ENCODE results near the gene OTOF.

Gene OTOF

GRCh38 chr2:26477911-26478253 lies at the start of gene OTOF:
TSS of gene OTOF (minus strand) at chr2:26478124.
- peak; percentile 41 for DNase-seq (ENCODE audit: low spot score)

GRCh38 chr2:26526589-26526988 lies 48.7 kb upstream of the OTOF start:
- DNase-seq (ENCODE audit: low spot score): no peak

DNA sequence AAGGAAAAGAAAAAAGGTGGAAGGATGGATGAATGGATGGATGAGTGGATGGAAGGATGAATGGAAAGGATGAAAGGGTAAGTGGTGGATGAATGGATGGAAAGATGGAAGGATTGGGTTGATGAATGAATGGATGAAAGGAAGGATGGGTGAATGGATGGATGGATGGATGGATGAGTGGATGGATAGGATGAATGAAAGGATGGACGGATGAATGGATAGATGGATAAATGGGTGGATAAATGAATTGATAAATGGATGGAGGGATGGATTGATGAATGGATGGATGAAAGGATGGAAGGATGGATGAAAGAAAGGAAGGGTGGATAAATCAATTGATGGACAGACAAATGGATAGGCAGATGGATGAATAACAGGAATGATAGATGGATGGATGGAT lies 48.2 kb upstream of the OTOF start:
- DNase-seq (ENCODE audit: low spot score): no peak

DNA sequence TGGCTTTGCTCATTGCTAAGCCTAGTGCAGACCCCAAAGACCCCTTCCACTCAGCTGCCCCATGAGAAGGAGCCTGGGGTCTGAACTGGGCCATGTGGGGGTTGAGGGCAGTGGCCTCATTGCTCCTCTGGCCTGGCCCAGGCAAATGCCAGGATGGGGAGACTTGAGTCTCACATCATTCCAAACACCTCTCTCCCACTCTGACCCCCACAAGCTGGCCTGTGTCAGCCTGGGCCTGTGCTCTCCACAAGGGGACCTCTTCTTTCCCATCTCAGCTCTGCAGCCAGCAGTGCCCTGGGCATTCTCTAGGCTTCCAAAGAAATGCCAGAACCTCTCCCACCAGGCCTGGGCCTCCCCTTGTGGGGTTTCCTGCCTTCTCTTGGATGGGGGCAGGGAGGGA lies 45.8 kb upstream of the OTOF start:
- DNase-seq (ENCODE audit: low spot score): no peak

- DNase-seq (ENCODE audit: low spot score): no peak
Observed at GRCh38 chr2:26522751-26523171, 44.8 kb upstream of the OTOF start.

DNA sequence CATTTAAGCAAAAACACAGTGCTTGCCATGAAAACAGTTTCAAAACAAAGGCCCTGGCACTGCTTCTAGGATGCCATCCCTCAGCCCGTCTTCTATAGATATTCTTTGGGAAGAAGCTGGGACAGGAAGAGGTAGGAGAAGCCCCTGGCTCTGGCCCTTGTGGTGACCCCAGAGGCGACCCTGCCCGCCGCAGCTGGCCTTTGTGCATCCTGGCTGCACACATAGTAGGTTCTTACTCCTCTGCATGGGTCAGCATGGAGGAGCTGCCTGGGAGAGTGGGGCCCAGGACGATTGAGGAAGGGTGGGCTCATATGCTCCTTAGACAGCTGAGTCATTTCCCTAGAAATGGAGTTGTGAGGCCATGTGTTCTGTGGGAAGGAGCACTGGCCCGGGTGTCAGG lies 44.4 kb upstream of the OTOF start:
- DNase-seq (ENCODE audit: low spot score): no peak

DNA sequence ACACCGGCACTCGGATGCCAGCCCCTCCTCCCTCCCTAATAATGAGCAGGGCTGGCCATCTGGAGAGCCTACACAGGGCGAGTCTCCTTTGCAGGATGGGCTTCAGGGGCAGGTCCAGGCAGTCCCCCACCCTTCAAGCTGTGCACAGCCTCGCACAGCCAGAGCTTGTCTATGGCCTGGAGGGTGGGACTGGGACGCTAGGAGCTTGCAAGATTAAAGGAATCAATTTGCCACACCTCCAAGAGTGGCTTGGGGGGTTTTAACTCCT lies 43.9 kb upstream of the OTOF start:
- DNase-seq (ENCODE audit: low spot score): no peak

DNA sequence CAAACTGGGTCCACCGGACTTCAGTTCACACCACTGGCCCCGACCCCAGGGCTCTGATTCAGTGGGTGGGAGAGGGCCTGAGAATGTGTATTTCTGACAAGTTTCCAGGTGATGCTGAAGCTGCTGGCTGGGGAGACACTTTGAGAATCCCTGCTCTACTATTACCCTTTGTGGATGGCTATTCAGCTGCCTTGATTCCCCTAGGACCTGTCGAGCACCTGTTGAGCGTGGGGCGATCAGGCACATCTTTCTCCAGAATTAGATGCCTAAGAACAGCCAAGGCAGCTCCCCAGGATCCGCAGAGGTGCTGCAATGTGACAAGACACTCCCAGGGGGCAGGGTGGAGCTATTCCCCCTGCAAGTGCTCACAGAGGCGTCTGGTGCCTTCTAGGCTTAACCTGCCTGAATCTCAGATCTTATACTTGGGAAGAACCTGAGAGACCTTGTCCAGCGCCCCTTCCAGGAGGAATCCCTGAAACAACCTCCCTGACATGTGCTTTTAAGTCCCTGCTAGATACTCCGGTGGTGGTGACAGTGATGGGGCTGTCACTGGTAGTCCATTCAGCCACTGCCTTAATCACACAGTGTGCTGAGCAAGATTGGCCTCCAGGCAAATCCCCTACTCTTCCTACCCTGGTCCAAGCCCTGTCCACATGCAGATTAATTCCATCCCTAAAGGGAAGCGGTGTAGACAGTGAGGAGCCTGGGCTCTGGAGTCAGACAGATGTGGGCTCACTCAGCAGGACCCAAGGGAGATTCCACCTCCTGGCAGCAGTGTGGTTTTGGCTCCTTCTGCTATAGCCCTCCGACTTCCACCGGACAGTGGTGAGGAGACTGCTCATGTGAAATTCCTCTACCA lies 43.4 kb upstream of the OTOF start:
- peak; percentile 29 for DNase-seq (ENCODE audit: low spot score)

- DNase-seq (ENCODE audit: low spot score): no peak
Observed at GRCh38 chr2:26520148-26520449, 42.2 kb upstream of the OTOF start.

DNA sequence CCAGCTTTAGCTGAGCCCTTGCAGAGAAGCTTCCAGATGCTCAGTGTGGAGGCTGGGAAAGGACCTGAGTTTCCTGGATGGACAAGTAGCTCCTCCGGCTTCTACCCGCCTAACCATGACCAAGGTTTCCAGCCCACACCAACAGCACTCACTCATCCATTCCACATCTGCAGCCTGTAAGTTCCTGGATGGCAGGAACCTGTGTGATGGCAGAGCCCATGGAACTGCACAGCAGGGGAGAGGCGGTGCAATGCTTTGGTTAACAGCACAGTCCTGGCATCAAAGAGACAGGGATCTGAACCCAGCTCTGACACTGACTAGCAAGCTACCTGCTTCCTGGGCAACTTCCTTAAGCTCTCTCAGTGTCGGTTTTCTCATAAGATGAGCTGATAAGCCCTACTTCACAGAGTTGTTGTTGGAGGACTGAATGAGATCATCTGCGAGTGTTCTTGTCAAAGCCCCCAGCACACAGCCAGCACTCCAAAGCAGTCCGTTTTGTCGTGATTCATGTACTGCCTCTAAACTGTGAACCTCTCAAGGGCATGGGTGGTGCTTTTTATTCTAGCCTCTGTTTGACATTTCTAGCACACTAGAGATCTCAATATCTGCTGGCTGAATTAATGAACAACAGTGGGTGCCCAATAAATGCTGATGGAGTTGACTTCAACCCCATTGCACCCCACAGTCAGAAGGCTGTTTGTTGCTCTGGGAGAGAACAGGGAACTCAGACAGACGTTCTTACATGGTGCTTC lies 41.6 kb upstream of the OTOF start:
- DNase-seq (ENCODE audit: low spot score): no peak

DNA sequence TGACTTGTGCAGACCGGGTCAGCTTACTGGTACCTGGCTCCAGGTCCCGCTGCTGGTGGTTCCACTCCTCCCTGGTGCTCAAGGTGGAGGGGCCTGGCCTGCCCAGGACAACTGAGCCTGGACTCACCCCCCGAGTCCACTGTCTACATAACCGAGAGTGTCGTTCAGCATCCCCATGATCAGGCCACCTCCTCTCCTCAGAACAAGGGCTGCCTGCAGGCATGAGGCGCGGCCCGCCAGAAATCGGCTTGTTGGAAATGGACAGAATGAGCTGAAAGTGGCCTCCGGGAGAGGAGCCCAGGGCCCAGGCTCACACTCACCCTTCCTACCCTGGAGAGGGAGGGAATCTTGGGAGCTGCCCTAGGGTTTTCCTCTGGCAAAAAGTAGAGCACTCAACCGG lies 38.9 kb upstream of the OTOF start:
- no peak for DNase-seq (ENCODE audit: low spot score)

DNA sequence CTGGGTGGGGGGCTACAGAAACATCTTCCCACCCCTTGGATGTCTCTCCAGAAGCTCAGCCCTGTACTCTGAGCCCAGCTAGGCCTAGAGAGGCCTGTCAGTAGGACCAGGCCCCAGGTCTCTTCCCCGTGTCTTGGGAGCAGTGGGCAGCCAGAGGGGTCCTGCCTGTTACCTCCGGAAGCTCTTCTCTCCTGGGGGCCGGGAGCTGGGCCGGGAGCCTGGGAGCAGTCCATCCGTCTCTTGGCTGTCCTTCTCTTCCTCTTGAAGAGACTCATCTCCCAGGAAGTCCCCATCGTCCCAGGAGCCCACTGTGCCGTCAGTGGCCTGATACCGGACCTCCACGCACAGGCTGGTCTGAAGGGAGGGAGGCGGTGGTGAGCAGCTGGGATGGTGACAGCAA lies 38.3 kb upstream of the OTOF start:
- no peak for DNase-seq (ENCODE audit: low spot score)

DNA sequence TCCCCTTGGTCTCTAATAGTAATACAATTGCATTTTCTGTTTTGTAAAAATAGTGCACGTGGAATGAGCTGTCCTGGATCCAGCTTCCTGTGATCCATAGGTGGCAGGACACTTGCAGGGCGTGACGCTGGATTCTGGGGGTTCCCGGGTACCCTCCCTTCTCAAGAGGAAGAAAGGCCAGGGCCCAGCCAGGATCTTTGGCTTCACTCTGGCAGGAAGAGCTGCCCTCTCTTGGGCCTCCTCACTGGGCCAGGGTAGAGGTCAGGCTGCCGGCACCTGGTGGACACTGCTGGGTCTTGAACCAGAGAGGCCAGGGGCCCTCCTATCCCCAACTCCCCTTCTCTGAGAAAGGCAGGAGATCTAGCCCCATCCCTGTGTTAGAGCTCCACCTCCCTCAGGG lies 37.8 kb upstream of the OTOF start:
- no peak for DNase-seq (ENCODE audit: low spot score)

- DNase-seq (ENCODE audit: low spot score): no peak
Observed at GRCh38 chr2:26514045-26514444, 36.1 kb upstream of the OTOF start.

DNA sequence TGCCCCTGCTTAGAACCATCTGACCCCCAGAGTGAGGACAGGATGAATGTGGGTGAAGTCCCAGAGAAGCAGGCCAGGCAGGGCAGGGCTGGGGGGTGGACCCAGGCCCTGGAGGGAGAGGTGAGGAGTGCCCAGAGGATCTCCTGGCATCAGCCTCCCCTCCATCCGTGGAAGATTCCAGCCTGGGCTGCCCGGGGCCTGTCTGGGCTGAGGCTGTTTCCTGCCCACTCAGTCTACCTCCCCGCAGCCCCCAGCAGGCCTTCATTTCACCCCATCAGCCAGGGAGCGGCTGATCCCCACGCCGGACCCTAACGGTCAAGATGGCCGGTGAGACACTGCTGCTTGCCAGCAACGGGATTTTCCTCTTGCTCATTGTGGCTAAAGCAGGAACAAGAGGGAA lies 35.3 kb upstream of the OTOF start:
- DNase-seq (ENCODE audit: low spot score): no peak

GRCh38 chr2:26511466-26511865 lies 33.5 kb upstream of the OTOF start:
- DNase-seq (ENCODE audit: low spot score): no peak

- DNase-seq (ENCODE audit: low spot score): no peak
Observed at GRCh38 chr2:26510344-26510973, 32.5 kb upstream of the OTOF start.

GRCh38 chr2:26509141-26509540 lies 31.2 kb upstream of the OTOF start:
- DNase-seq (ENCODE audit: low spot score): no peak

GRCh38 chr2:26507932-26508331 lies 30.0 kb upstream of the OTOF start:
- DNase-seq (ENCODE audit: low spot score): no peak

DNA sequence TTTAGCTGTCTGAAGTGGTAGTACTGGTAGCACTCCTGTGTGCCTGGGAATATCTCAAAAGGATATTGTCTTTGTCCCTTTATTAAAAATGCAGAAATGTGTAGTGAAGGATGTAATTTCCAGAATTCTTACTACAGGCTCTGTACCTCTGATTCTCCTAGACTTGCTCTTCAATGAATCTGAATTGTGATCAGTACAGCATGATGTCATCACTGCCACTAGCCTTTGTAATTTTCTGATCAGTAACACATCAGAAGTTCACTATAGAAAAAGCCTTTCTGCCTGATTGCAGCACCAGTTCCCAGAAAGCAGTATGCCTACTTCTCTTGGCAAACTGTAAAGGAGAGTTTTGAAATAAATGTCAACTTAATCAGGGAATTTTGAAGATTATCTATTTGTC lies 29.2 kb upstream of the OTOF start:
- DNase-seq (ENCODE audit: low spot score): no peak

GRCh38 chr2:26506279-26506678 lies 28.4 kb upstream of the OTOF start:
- DNase-seq (ENCODE audit: low spot score): no peak

- DNase-seq (ENCODE audit: low spot score): peak; percentile 26
Observed at GRCh38 chr2:26504002-26504401, 26.1 kb upstream of the OTOF start.

- peak; percentile 84 for DNase-seq (ENCODE audit: low spot score)
Observed at GRCh38 chr2:26503231-26503880, 25.4 kb upstream of the OTOF start.

Data from cerebellar cortex (tissue), 1 donor.